Activated CD4-positive, alpha-beta T cell treated with anti-CD3 and anti-CD28 coated beads for 36 hours (primary cell): ENCODE measurements around the gene SMIM13. TPM values are rescaled to one million over a fixed set of nuclear protein-coding genes. Genes with fewer than 3 reads are reported as not detected.
"Not testable (repeated sequence)": the region's sequence is repeated elsewhere in the genome, so short reads cannot be mapped to it uniquely, and the experiment has no call there.

Source experiments
- ATAC-seq: fragments of 200-7000 bp; cut with Tn5 transposase; one replicate; pipeline ENCODE4 v1.10.0; 2021; ENCODE audit warnings: mild to moderate bottlenecking, moderate library complexity
- CTCF ChIA-PET: fragments of 350-600 bp; sonication (Branson Sonifier 250); formaldehyde crosslinking; loops from one replicate; lab custom pipeline; 2021; ENCODE audit warnings: antibody characterized with exemption; lab: Charles Lee
- POLR2A ChIA-PET: fragments of 350-600 bp; sonication (Branson Sonifier 250); formaldehyde crosslinking; loops from one replicate; lab custom pipeline; 2021; ENCODE audit warnings: antibody characterized with exemption, inconsistent platforms; lab: Charles Lee
- DNase-seq: peaks from one replicate; pipeline ENCODE4 v3.0.0-alpha.2; 2020
- H3K27ac Mint-ChIP-seq: one replicate; pipeline ENCODE4 v1.8.0; 2021; ENCODE audit warnings: mixed read lengths
- H3K27me3 Mint-ChIP-seq: one replicate; pipeline ENCODE4 v1.8.0; 2021; ENCODE audit warnings: mixed read lengths
- H3K36me3 Mint-ChIP-seq: one replicate; pipeline ENCODE4 v1.8.0; 2021; ENCODE audit warnings: low read depth, mixed read lengths
- H3K4me1 Mint-ChIP-seq: one replicate; pipeline ENCODE4 v1.8.0; 2021; ENCODE audit warnings: mixed read lengths
- H3K4me3 Mint-ChIP-seq: one replicate; pipeline ENCODE4 v1.8.0; 2021; ENCODE audit warnings: mild to moderate bottlenecking, moderate library complexity, mixed read lengths
- H3K9me3 Mint-ChIP-seq: one replicate; pipeline ENCODE4 v1.8.0; 2021; ENCODE audit warnings: low read depth, mixed read lengths
- intact Hi-C, 2 experiments: fragments of 100-400 bp; cut with DNase I in 1 of 2; cut with micrococcal nuclease in 1 of 2; formaldehyde crosslinking; loops; one replicate each; pipeline versions ENCODE4 v1.14.2 to v1.15.1; 2022 to 2024; cut with DNase I, micrococcal nuclease
- total RNA-seq, 2 experiments: library from RNA; stranded (reverse); gene quantifications; one replicate each; pipeline ENCODE4 v1.2.3, GENCODE V29; 2021

Gene SMIM13
- total RNA-seq, 2 experiments from 2014 or later, result 6.3 to 7.9 TPM

GRCh38 chr6:11083491-11083890, 10.1 kb upstream of the SMIM13 start:
- H3K27me3 Mint-ChIP-seq, result peaks cover 4% of the 10 kb centered on the region
- ChIA-PET CTCF (interaction anchor here (1.4 to 1.5 kb wide), 3 partner anchors 13 to 40 kb away, joined by 3 to 4 read pairs (median 4); no protein-coding TSS in a partner anchor), POLR2A (no interaction called here)
- no peak overlapping the region for H3K27ac Mint-ChIP-seq
- H3K9me3 Mint-ChIP-seq, result no peaks in the 10 kb centered on the region
- H3K4me3 Mint-ChIP-seq, result no peak overlapping the region
- no peaks in the 10 kb centered on the region for H3K4me1 Mint-ChIP-seq
- ATAC-seq, result no peak
- H3K36me3 Mint-ChIP-seq, result no peaks in the 10 kb centered on the region
- intact Hi-C loops, result no loop called here
- no peak for DNase-seq

DNA sequence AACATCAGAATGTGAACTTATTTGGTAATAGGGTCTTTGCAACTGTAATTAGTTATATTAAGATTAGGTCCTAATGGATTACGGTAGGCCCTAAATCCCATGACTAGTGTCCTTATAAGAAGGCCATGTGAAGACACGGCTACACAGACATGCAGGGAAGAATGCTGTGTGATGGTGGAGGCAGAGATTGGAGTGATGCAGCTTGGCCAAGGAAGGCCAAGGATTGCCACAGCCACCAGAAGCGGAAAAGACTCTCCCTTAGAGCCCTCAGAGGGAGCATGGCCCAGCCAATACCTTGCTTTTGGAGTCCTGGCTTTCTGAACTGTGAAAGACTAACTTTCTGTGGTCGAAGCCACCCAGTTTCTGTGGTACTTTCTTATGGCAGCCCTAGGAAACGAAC, 9.7 kb upstream of the SMIM13 start:
- no peaks in the 10 kb centered on the region for H3K4me1 Mint-ChIP-seq
- CTCF ChIA-PET, result interaction anchor here (0.6 to 1.5 kb wide), 3 partner anchors 13 to 498 kb away, joined by 3 to 4 read pairs (median 4); no protein-coding TSS in a partner anchor

DNA sequence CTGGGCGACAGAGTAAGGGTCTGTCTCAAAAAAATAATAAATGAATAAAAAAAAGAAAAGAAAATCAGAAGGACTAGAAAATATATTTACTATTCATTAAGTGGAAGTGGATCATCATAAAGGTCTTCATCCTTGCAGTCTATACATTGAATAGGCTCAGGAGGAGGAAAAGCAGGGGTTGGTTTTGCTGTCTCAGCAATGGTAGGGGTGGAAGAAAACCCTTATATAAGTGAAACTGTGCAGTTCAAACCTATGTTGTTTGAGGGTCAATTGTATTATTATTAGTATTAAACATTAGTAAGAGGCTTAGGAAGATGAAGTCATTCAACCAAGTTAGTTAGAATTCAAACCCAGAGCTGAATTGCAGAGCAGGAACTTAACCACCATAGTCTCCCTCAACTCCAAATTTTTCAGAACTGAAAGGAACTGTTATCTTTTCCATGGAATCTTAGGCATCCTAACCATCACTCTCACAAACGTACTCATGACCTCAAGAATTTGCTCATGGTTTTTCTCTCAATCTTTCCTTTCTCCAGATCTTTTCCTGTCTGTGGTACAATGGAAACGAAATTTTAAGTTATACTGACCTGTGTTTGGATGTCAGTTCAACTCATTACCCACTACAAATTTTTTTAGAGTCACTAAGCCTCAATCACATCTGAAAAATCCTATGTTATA, 7.7 kb upstream of the SMIM13 start:
- intact Hi-C loops, result no loop called here
- Mint-ChIP-seq H3K9me3 (no peaks in the 10 kb centered on the region), H3K4me3 (no peak overlapping the region), H3K27ac (no peak overlapping the region), H3K27me3 (peaks cover 4% of the 10 kb centered on the region), H3K36me3 (no peaks in the 10 kb centered on the region), H3K4me1 (no peaks in the 10 kb centered on the region)
- ChIA-PET CTCF (interaction anchor here (1.1 kb wide), 1 partner anchor 15 kb away, joined by 3 read pairs; no protein-coding TSS in a partner anchor), POLR2A (no interaction called here)
- DNase-seq, result no peak
- no peak for ATAC-seq

More for the DNA sequence above, 9.7 kb upstream of the SMIM13 start:
- H3K4me3 Mint-ChIP-seq, result no peak overlapping the region
- H3K27ac Mint-ChIP-seq, result no peak overlapping the region
- DNase-seq, result no peak
- intact Hi-C loops, result no loop called here
- H3K27me3 Mint-ChIP-seq, result peaks cover 4% of the 10 kb centered on the region
- no peaks in the 10 kb centered on the region for H3K9me3 Mint-ChIP-seq
- POLR2A ChIA-PET, result no interaction called here
- H3K36me3 Mint-ChIP-seq, result no peaks in the 10 kb centered on the region
- no peak for ATAC-seq

DNA sequence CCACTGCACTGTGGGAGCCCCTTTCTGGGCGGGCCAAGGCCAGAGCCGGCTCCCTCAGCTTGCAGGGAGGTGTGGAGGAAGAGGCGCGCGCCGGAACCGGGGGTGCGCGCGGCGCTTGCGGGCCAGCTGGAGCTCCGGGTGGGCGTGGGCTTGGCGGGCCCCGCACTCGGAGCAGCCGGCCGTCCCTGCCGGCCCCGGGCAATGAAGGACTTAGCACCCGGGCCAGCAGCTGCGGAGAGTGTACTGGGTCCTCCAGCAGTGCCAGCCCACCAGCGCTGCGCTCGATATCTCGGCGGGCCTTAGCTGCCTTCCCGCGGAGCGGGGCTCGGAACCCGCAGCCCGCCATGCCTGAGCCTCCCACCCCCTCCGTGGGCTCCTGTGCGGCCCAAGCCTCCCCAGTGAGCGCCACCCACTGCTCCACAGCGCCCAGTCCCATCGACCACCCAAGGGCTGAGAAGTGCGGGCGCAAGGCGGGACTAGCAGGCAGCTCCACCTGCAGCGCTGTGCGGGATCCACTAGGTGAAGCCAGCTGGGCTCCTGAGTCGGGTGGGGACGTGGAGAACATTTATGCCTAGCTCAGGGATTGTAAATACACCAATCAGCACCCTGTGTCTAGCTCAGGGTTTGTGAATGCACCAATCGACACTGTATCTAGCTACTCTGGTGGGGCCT, 6.4 kb upstream of the SMIM13 start:
- H3K27me3 Mint-ChIP-seq, H3K4me1 Mint-ChIP-seq, intact Hi-C loops, POLR2A ChIA-PET, DNase-seq, H3K4me3 Mint-ChIP-seq, H3K27ac Mint-ChIP-seq, ATAC-seq, H3K36me3 Mint-ChIP-seq, H3K9me3 Mint-ChIP-seq: not testable (repeated sequence)
- CTCF ChIA-PET, result interaction anchor here (1.0 to 2.1 kb wide), 4 partner anchors 16 to 24 kb away, joined by 3 to 8 read pairs (median 3); no protein-coding TSS in a partner anchor

- CTCF ChIA-PET, result no interaction called here
- ATAC-seq, result no peak
Measured at GRCh38 chr6:11089695-11090094, 3.9 kb upstream of the SMIM13 start.

DNA sequence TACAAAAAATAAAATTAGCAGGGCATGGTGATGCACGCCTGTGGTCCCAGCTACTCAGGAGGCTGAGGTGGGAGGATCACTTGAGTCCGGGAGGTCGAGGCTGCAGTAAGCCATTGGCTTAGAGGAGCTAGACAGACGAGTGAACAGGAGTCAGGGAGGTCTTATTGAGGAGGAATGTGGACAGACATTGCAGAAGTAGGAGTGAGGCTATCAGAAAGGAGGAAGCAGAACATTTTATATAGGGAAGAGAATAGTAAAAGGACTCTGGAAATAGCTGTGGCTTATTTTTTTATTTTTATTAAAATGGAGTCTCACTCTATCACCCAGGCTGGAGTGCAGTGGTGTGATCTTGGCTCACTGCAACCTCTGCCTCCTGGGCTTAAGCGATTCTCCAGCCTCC, 2.5 kb upstream of the SMIM13 start:
- CTCF ChIA-PET, result interaction anchor here (0.6 kb wide), 1 partner anchor 27 kb away, joined by 3 read pairs; no protein-coding TSS in a partner anchor
- H3K4me3 Mint-ChIP-seq, H3K27ac Mint-ChIP-seq, H3K9me3 Mint-ChIP-seq, H3K27me3 Mint-ChIP-seq, POLR2A ChIA-PET, DNase-seq, H3K36me3 Mint-ChIP-seq, ATAC-seq: not testable (repeated sequence)
- peaks cover 18% of the 10 kb centered on the region for H3K4me1 Mint-ChIP-seq
- intact Hi-C loops, result loop anchor here (5.0 to 10.0 kb wide), 4 partner anchors 46 to 686 kb away; no protein-coding TSS in a partner anchor

More at GRCh38 chr6:11089695-11090094, 3.9 kb upstream of the SMIM13 start:
- Mint-ChIP-seq H3K27ac (no peak overlapping the region), H3K4me3 (no peak overlapping the region), H3K27me3 (no peaks in the 10 kb centered on the region), H3K9me3 (no peaks in the 10 kb centered on the region), H3K4me1 (peaks cover 7% of the 10 kb centered on the region), H3K36me3 (no peaks in the 10 kb centered on the region)
- no peak for DNase-seq
- intact Hi-C loops, result loop anchor here (5.0 to 10.0 kb wide), 4 partner anchors 48 to 685 kb away; no protein-coding TSS in a partner anchor
- POLR2A ChIA-PET, result no interaction called here

- DNase-seq (peak; percentile 64), ATAC-seq (peak; percentile 38)
- Mint-ChIP-seq H3K9me3 (no peaks in the 10 kb centered on the region), H3K27ac (peak overlapping the region; percentile 99), H3K36me3 (peaks cover 7% of the 10 kb centered on the region), H3K4me3 (peak overlapping the region; percentile 96), H3K4me1 (peaks cover 25% of the 10 kb centered on the region), H3K27me3 (no peaks in the 10 kb centered on the region)
- ChIA-PET POLR2A (no interaction called here), CTCF (interaction anchor here (0.6 to 1.5 kb wide), 3 partner anchors 79 to 275 kb away, joined by 3 to 7 read pairs (median 7); no protein-coding TSS in a partner anchor)
- intact Hi-C loops, result loop anchor here (1.0 to 10.0 kb wide), 13 partner anchors 44 to 920 kb away; partner anchors contain the start of genes MAK (in 2 of the 2), C6orf52 (in 1 of the 2), ELOVL2 (in 1 of the 2) and HIVEP1 (in 1 of the 2)
Measured at GRCh38 chr6:11092668-11093375, 812 bp upstream of the SMIM13 start.

- peaks cover 25% of the 10 kb centered on the region for H3K4me1 Mint-ChIP-seq
- intact Hi-C loops, result loop anchor here (1.0 to 10.0 kb wide), 13 partner anchors 44 to 920 kb away; partner anchors contain the start of genes MAK (in 2 of the 2), C6orf52 (in 1 of the 2), ELOVL2 (in 1 of the 2) and HIVEP1 (in 1 of the 2)
- CTCF ChIA-PET, result interaction anchor here (0.6 to 1.5 kb wide), 3 partner anchors 78 to 274 kb away, joined by 3 to 7 read pairs (median 7); no protein-coding TSS in a partner anchor
Measured at GRCh38 chr6:11093376-11093625, 333 bp upstream of the SMIM13 start.

DNA sequence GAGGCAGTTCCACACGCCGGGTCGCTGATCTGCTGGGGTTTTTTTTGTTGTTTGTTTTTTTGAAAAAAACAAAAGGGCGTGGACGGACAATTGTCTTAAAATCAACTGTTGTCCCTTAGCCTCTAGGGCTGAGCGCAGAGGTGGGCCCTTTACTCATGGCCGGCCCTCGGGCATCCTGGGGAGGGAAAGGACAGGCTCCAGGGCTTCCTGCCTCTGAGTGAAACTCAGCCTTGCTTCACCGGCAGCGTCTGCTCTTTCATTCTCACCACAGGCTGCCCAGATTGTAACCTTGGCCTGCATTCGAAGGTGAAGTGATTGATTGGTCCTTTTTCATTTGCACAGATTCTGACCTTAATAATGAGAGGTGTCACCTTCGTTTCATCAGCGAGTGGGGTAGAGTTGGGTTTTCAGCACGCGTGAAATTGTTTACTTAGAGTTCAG, 797 bp downstream of the SMIM13 start:
- ATAC-seq (peak; percentile 20), DNase-seq (peak; percentile 68)
- Mint-ChIP-seq H3K27me3 (no peaks in the 10 kb centered on the region), H3K4me1 (peaks cover 25% of the 10 kb centered on the region), H3K36me3 (peaks cover 15% of the 10 kb centered on the region), H3K27ac (peak overlapping the region; percentile 97), H3K9me3 (no peaks in the 10 kb centered on the region), H3K4me3 (peak overlapping the region; percentile 96)
- intact Hi-C loops, result loop anchor here (1.0 to 10.0 kb wide), 6 partner anchors 43 to 690 kb away; partner anchors contain the start of gene NEDD9 (in 1 of the 2)
- ChIA-PET CTCF (interaction anchor here (0.6 kb wide), 1 partner anchor 81 kb away, joined by 3 read pairs; no protein-coding TSS in a partner anchor), POLR2A (no interaction called here)

More at GRCh38 chr6:11093376-11093625, 333 bp upstream of the SMIM13 start:
- Mint-ChIP-seq H3K27ac (peak overlapping the region; percentile 99), H3K36me3 (peaks cover 8% of the 10 kb centered on the region), H3K4me3 (peak overlapping the region; percentile 96), H3K27me3 (no peaks in the 10 kb centered on the region), H3K9me3 (no peaks in the 10 kb centered on the region)
- DNase-seq (no peak), ATAC-seq (peak; percentile 21)
- POLR2A ChIA-PET, result no interaction called here

DNA sequence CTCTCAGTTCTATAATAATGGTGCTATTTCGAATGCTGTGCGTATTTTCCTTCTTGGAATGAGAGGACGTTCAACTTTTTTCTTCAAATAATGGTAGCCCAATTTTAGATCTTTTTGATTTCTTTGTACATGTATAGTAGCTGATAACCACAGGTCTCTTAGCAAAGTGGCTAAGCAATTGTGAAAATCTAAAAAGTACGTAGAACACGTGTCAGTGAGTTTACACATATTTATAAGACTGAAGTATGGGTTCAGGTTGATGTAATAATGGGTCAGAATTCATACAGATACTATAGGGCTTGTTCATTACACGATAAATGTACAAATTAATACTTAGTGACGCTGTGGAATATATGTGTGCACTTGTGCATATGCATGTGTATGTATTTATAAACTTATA, 1.3 kb downstream of the SMIM13 start:
- ATAC-seq (no peak), DNase-seq (no peak)
- Mint-ChIP-seq H3K27me3 (no peaks in the 10 kb centered on the region), H3K36me3 (peaks cover 19% of the 10 kb centered on the region), H3K9me3 (no peaks in the 10 kb centered on the region), H3K4me3 (peak overlapping the region; percentile 96), H3K4me1 (peaks cover 25% of the 10 kb centered on the region), H3K27ac (peak overlapping the region; percentile 97)
- intact Hi-C loops, result loop anchor here (1.0 to 10.0 kb wide), 6 partner anchors 42 to 690 kb away; partner anchors contain the start of gene NEDD9 (in 1 of the 2)
- POLR2A ChIA-PET, result no interaction called here
- CTCF ChIA-PET, result interaction anchor here (1.7 to 2.0 kb wide), 2 partner anchors 24 to 401 kb away, joined by 4 to 5 read pairs; no protein-coding TSS in a partner anchor
